Left ventricle myocardium inferior (tissue), 1 donor: ENCODE results near the gene CCDC57. TPM values are rescaled to one million over a fixed set of nuclear protein-coding genes. Genes with fewer than 3 reads are reported as not detected.

Experiments
- DNase-seq: peaks from one replicate; pipeline ENCODE4 v3.0.0-alpha.2; 2020
- H3K27ac ChIP-seq: fragments of 200-600 bp; replicated peaks from 2 replicates; pipeline ENCODE4 v1.8.0; 2021
- H3K27me3 ChIP-seq: fragments of 200-600 bp; 2 replicates; pipeline ENCODE4 v1.8.0; 2021; ENCODE audit warnings: low read depth
- H3K36me3 ChIP-seq: fragments of 200-600 bp; 2 replicates; pipeline ENCODE4 v1.8.0; 2021
- H3K4me1 ChIP-seq: fragments of 200-600 bp; 2 replicates; pipeline ENCODE4 v1.8.0; 2021
- H3K4me3 ChIP-seq: fragments of 200-600 bp; 2 replicates; pipeline ENCODE4 v1.8.0; 2021; ENCODE audit warnings: mild to moderate bottlenecking, moderate library complexity
- H3K9me3 ChIP-seq: fragments of 200-600 bp; replicated peaks from 2 replicates; pipeline ENCODE4 v1.8.0; 2021
- CTCF ChIP-seq: fragments of 200-600 bp; IDR thresholded peaks from 2 replicates; pipeline ENCODE4 v1.8.0; 2021; ENCODE audit warnings: antibody characterized with exemption, mild to moderate bottlenecking, borderline replicate concordance
- intact Hi-C: fragments of 100-400 bp; cut with micrococcal nuclease; formaldehyde crosslinking; loops from one replicate; pipeline ENCODE4 v1.11.0; 2022
- total RNA-seq: library from RNA; stranded (reverse); fragmentation: NEBNext Ultra II Directional; extraction: Animal tissue kit (Norgen Biotek cat#: 25700); gene quantifications from one replicate; pipeline ENCODE4 v1.2.1, GENCODE V29; 2021
- donor health status: DM: no; HTN: yes; CAD: no; lungs with severe emphysema.

The CCDC57 gene
- total RNA-seq, 1 donor from 2014 or later: 8.1 TPM

GRCh38 chr17:82081966-82082365, 130.7 kb downstream of the CCDC57 start:
- H3K9me3 ChIP-seq: no peaks in the 10 kb centered on the region
- H3K27ac ChIP-seq: no peak overlapping the region
- DNase-seq: no peak
- intact Hi-C loops: no loop called here
- H3K36me3 ChIP-seq: peaks cover 79% of the 10 kb centered on the region
- no peak overlapping the region for H3K4me3 ChIP-seq
- no peak for TF ChIP-seq CTCF
- H3K4me1 ChIP-seq: no peaks in the 10 kb centered on the region
- H3K27me3 ChIP-seq: no peaks in the 10 kb centered on the region

- H3K27me3 ChIP-seq: no peaks in the 10 kb centered on the region
- no peaks in the 10 kb centered on the region for H3K9me3 ChIP-seq
- no peaks in the 10 kb centered on the region for H3K4me1 ChIP-seq
- no peak overlapping the region for H3K4me3 ChIP-seq
- intact Hi-C loops: no loop called here
- no peak overlapping the region for H3K27ac ChIP-seq
- no peak for DNase-seq
- no peak for TF ChIP-seq CTCF
- peaks cover 74% of the 10 kb centered on the region for H3K36me3 ChIP-seq
Measured at GRCh38 chr17:82081546-82081945, 131.1 kb downstream of the CCDC57 start.

- Histone ChIP-seq H3K36me3 (peaks cover 68% of the 10 kb centered on the region), H3K27me3 (no peaks in the 10 kb centered on the region), H3K4me3 (no peak overlapping the region), H3K27ac (no peak overlapping the region), H3K9me3 (no peaks in the 10 kb centered on the region), H3K4me1 (no peaks in the 10 kb centered on the region)
- DNase-seq: no peak
- intact Hi-C loops: no loop called here
- TF ChIP-seq CTCF: no peak
Measured at GRCh38 chr17:82080789-82081464, 131.7 kb downstream of the CCDC57 start.

GRCh38 chr17:82080048-82080788, 132.4 kb downstream of the CCDC57 start:
- intact Hi-C loops: no loop called here
- Histone ChIP-seq H3K4me1 (no peaks in the 10 kb centered on the region), H3K27me3 (no peaks in the 10 kb centered on the region), H3K36me3 (peaks cover 61% of the 10 kb centered on the region), H3K9me3 (no peaks in the 10 kb centered on the region), H3K4me3 (no peak overlapping the region), H3K27ac (no peak overlapping the region)
- no peak for DNase-seq
- no peak for TF ChIP-seq CTCF

- no peaks in the 10 kb centered on the region for H3K4me1 ChIP-seq
- no peak for DNase-seq
- H3K36me3 ChIP-seq: peaks cover 50% of the 10 kb centered on the region
- no peaks in the 10 kb centered on the region for H3K27me3 ChIP-seq
- intact Hi-C loops: no loop called here
- no peaks in the 10 kb centered on the region for H3K9me3 ChIP-seq
- no peak overlapping the region for H3K27ac ChIP-seq
- TF ChIP-seq CTCF: no peak
- H3K4me3 ChIP-seq: no peak overlapping the region
Measured at GRCh38 chr17:82079001-82079677, 133.5 kb downstream of the CCDC57 start.
